ENCODE data around the gene EIF1AX. TPM values are rescaled to one million over a fixed set of nuclear protein-coding genes. Genes with fewer than 3 reads are reported as not detected.

EIF1AX gene
- total RNA-seq, 1 experiment from 2014 or later = 132 TPM

- ChIA-PET RAD21 (ENCODE audit: low non-redundant PET in 1 of 2, low total read pairs in 2 of 2, uncharacterized antibody in 2 of 2, unreplicated experiment in 2 of 2) (no interaction called here), POLR2A (no interaction called here), CTCF (no interaction called here)
- ATAC-seq (no peak), DNase-seq (ENCODE audit: low read depth, low spot score) (no peak)
- no peaks in the 10 kb centered on the region for H3K27me3 ChIP-seq (ENCODE audit: insufficient read depth, low read length)
- H2AFZ ChIP-seq (ENCODE audit: low read depth, low read length, poor library complexity, severe bottlenecking) = no peak overlapping the region
- no TSS peak for BruUV-seq (replicated peaks)
- no peak overlapping the region for H3K4me2 ChIP-seq (ENCODE audit: low read length)
- H3K79me2 ChIP-seq (ENCODE audit: insufficient read depth, low read length) = peaks cover 29% of the 10 kb centered on the region
- H3K36me3 ChIP-seq (ENCODE audit: control insufficient read depth in 1 of 2, insufficient read depth in 2 of 2, low read length in 2 of 2) = peaks cover 0 to 13% of the 10 kb centered on the region in 2 experiments; a peak in 3 of 4 replicates
- intact Hi-C loops (cut with micrococcal nuclease) = no loop called here
- TF ChIP-seq ATF3 (IDR thresholded peaks at IDR 0.05) = no peak
- no peak for TF ChIP-seq SIN3A (IDR thresholded peaks at IDR 0.05; ENCODE audit: low read depth)
- no peak for TF ChIP-seq POLR2A (IDR thresholded peaks at IDR 0.05; ENCODE audit: borderline replicate concordance, extremely low read depth, insufficient read depth, insufficient read length)
- TF ChIP-seq CTCF (IDR thresholded peaks at IDR 0.05 in 2 of 3, conservative IDR thresholded peaks at IDR 0.05 in 1 of 3; ENCODE audit: borderline replicate concordance in 1 of 3, insufficient read depth in 1 of 3, low read depth in 2 of 3, low read length in 2 of 3) = 0 out of 6 replicates have a peak, but pooled peaks of 1 of the 3 experiments have one; percentile 11
- TF ChIP-seq FOSL1 (IDR thresholded peaks at IDR 0.05; ENCODE audit: low read depth) = no peak
- no peak overlapping the region for H3K9ac ChIP-seq (ENCODE audit: low read length)
- no peak overlapping the region for H3K27ac ChIP-seq (ENCODE audit: low read depth, low read length)
- H3K9me2 ChIP-seq (ENCODE audit: insufficient read depth) = no peaks in the 10 kb centered on the region
- no peaks in the 10 kb centered on the region for H3K9me3 ChIP-seq (ENCODE audit: control insufficient read depth in 1 of 2, insufficient read depth in 1 of 2, low read depth in 1 of 2, low read length in 2 of 2)
- H3K4me3 ChIP-seq (replicated peaks in 1 of 2; ENCODE audit: low read depth in 1 of 2, low read length in 2 of 2) = no peak overlapping the region
- peaks cover 5 to 14% of the 10 kb centered on the region in 2 experiments; a peak in 3 of 4 replicates for H3K4me1 ChIP-seq (ENCODE audit: control insufficient read depth in 1 of 2, insufficient read depth in 2 of 2, low read length in 2 of 2)
- H4K20me1 ChIP-seq (ENCODE audit: insufficient read depth) = peaks cover 9% of the 10 kb centered on the region; the same call in 1 of the 2 replicates
These were observed 1.9 kb upstream of the EIF1AX start for GRCh38 chrX:20143561-20143960.

GRCh38 chrX:20143111-20143510 lies 1.5 kb upstream of the EIF1AX start:
- Histone ChIP-seq H3K4me3 (replicated peaks in 1 of 2; ENCODE audit: low read depth in 1 of 2, low read length in 2 of 2) (peak overlapping the region in 1 of 2 experiments; percentile 86; a peak in 1 of 4 replicates), H2AFZ (ENCODE audit: low read depth, low read length, poor library complexity, severe bottlenecking) (no peak overlapping the region), H3K27ac (ENCODE audit: low read depth, low read length) (no peak overlapping the region), H3K36me3 (ENCODE audit: control insufficient read depth in 1 of 2, insufficient read depth in 2 of 2, low read length in 2 of 2) (peaks cover 0 to 17% of the 10 kb centered on the region in 2 experiments; a peak in 3 of 4 replicates), H3K4me1 (ENCODE audit: control insufficient read depth in 1 of 2, insufficient read depth in 2 of 2, low read length in 2 of 2) (peaks cover 5 to 14% of the 10 kb centered on the region in 2 experiments; a peak in 3 of 4 replicates), H3K27me3 (ENCODE audit: insufficient read depth, low read length) (no peaks in the 10 kb centered on the region), H3K79me2 (ENCODE audit: insufficient read depth, low read length) (peaks cover 33% of the 10 kb centered on the region), H3K9ac (ENCODE audit: low read length) (0 out of 2 replicates have a peak overlapping the region, but pooled peaks have one; percentile 57), H3K4me2 (ENCODE audit: low read length) (peak overlapping the region; percentile 51; the same call in 1 of the 2 replicates), H3K9me2 (ENCODE audit: insufficient read depth) (no peaks in the 10 kb centered on the region), H3K9me3 (ENCODE audit: control insufficient read depth in 1 of 2, insufficient read depth in 1 of 2, low read depth in 1 of 2, low read length in 2 of 2) (no peaks in the 10 kb centered on the region), H4K20me1 (ENCODE audit: insufficient read depth) (peaks cover 9% of the 10 kb centered on the region; the same call in 1 of the 2 replicates)
- no TSS peak for BruUV-seq (replicated peaks)
- intact Hi-C loops (cut with micrococcal nuclease) = no loop called here
- ChIA-PET CTCF (no interaction called here), POLR2A (no interaction called here), RAD21 (ENCODE audit: low non-redundant PET in 1 of 2, low total read pairs in 2 of 2, uncharacterized antibody in 2 of 2, unreplicated experiment in 2 of 2) (no interaction called here)
- no peak for ATAC-seq
- DNase-seq (ENCODE audit: low read depth, low spot score) = no peak
- TF ChIP-seq CEBPB (IDR thresholded peaks at IDR 0.05; ENCODE audit: low read depth) (no peak), ELF1 (IDR thresholded peaks at IDR 0.05; ENCODE audit: borderline replicate concordance, low read depth) (no peak), CTCF (IDR thresholded peaks at IDR 0.05 in 2 of 3, conservative IDR thresholded peaks at IDR 0.05 in 1 of 3; ENCODE audit: borderline replicate concordance in 1 of 3, insufficient read depth in 1 of 3, low read depth in 2 of 3, low read length in 2 of 3) (no peak), SRF (IDR thresholded peaks at IDR 0.05; ENCODE audit: low read depth) (no peak), SIN3A (IDR thresholded peaks at IDR 0.05; ENCODE audit: low read depth) (no peak), POLR2A (IDR thresholded peaks at IDR 0.05; ENCODE audit: borderline replicate concordance, extremely low read depth, insufficient read depth, insufficient read length) (no peak), YY1 (IDR thresholded peaks at IDR 0.05; ENCODE audit: extremely low read depth, insufficient replicate concordance, low read depth, low read length) (no peak), RAD21 (IDR thresholded peaks at IDR 0.05; ENCODE audit: low read depth) (no peak), SP1 (IDR thresholded peaks at IDR 0.05; ENCODE audit: low read depth) (no peak), ATF3 (IDR thresholded peaks at IDR 0.05) (no peak), EZH2phosphoT487 (IDR thresholded peaks at IDR 0.05; ENCODE audit: borderline replicate concordance) (no peak), CBX3 (IDR thresholded peaks at IDR 0.05; ENCODE audit: low read depth) (no peak), MAX (IDR thresholded peaks at IDR 0.05) (no peak), JUND (IDR thresholded peaks at IDR 0.05) (no peak)

Data from HCT116 (cell line).